Pancreas (tissue), 10 donors: ENCODE data around the gene CTPS1. TPM values are rescaled to one million over a fixed set of nuclear protein-coding genes. Genes with fewer than 3 reads are reported as not detected.

ENCODE experiments used
- ATAC-seq, 4 donors: fragments of 200-7000 bp; cut with Tn5 transposase; one replicate each; pipeline versions ENCODE4 v1.8.0 to v1.9.1; 2020; ENCODE audit warnings: mild to moderate bottlenecking in 4 of 4, moderate library complexity in 4 of 4
- DNase-seq, 6 donors: peaks; one replicate each; pipeline ENCODE4 v3.0.0-alpha.2; 2020
- FAIRE-seq: peaks from 2 replicates; lab custom pipeline; 2012; peaks lifted over from hg19 to GRCh38; lab: Jason Lieb, UNC
- H3K27ac ChIP-seq, 4 donors: fragments of 200-600 bp; sonication (generic); 1 replicate in 3 of 4; 2 replicates in 1 of 4; pipeline versions ENCODE4 v1.5.0 to v1.8.0; 2020
- H3K27me3 ChIP-seq, 4 donors: fragments of 200-600 bp; one replicate each; pipeline ENCODE4 v1.8.0; 2021
- H3K36me3 ChIP-seq, 3 donors: fragments of 200-600 bp; sonication (generic) in 1 of 3; one replicate each; pipeline versions ENCODE4 v1.5.0 to v1.8.0; 2020 to 2021
- H3K4me1 ChIP-seq, 3 donors: fragments of 200-600 bp; one replicate each; pipeline ENCODE4 v1.8.0; 2021
- H3K4me3 ChIP-seq, 4 donors: fragments of 200-600 bp; sonication (generic) in 2 of 4; one replicate each; pipeline versions ENCODE4 v1.5.0 to v1.8.0; 2020 to 2021
- H3K9me3 ChIP-seq, 4 donors: fragments of 200-600 bp; one replicate each; pipeline ENCODE4 v1.8.0; 2021
- WGBS, 2 donors: extraction: QIAGEN DNeasy Blood & Tissue Kit; methylation state at CpG; one replicate each; pipeline ENCODE4 v1.1.7; 2013; 5-methylcytosine and 5-hydroxymethylcytosine counted together
- intact Hi-C, 3 donors: fragments of 100-400 bp; cut with DNase I; formaldehyde crosslinking; loops; one replicate each; pipeline versions ENCODE4 v1.11.1 to v1.14.2; 2022
- polyA plus RNA-seq, 2 donors: library from polyadenylated mRNA; stranded (reverse); fragments of 200-250 nt; gene quantifications; one replicate each; pipeline ENCODE4 v1.2.3, GENCODE V29; 2013
- total RNA-seq, 6 donors: library from RNA; stranded (reverse); fragmentation: NEBNext Ultra II Directional in 4 of 6; extraction: Animal tissue kit (Norgen Biotek cat#: 25700) in 4 of 6; gene quantifications; one replicate each; pipeline versions ENCODE4 v1.2.1 to v1.2.4, GENCODE V29; 2021 to 2023
- TF ChIP-seq, protein P1 (sequence below), 4 donors: fragments of 200-600 bp; sonication (generic) in 3 of 4; IDR thresholded peaks; one replicate each; pipeline versions ENCODE4 v1.5.0 to v1.8.0; 2021; ENCODE audit warnings: antibody characterized with exemption in 4 of 4
- donor health status: healthy with polysubstance abuse.
- donor health status: DM: no; HTN: no; CAD: no; lungs with moderate emphysema.
- donor health status: DM: no; HTN: no; CAD: no.
- donor health status: control.
- donor health status: control.
- donor health status: Bipolar disorder and iron deficiency.
- donor health status: DM: yes; HTN: yes; CAD: no.
- donor health status: DM: no; HTN: no; CAD: no.
- donor health status: DM: no; HTN: no; CAD: no.
- donor health status: DM: yes; HTN: yes; CAD: no.

The CTPS1 gene
- total and polyA plus RNA-seq, 8 donors: 4.1 to 8.7 (median 7.3) TPM

DNA sequence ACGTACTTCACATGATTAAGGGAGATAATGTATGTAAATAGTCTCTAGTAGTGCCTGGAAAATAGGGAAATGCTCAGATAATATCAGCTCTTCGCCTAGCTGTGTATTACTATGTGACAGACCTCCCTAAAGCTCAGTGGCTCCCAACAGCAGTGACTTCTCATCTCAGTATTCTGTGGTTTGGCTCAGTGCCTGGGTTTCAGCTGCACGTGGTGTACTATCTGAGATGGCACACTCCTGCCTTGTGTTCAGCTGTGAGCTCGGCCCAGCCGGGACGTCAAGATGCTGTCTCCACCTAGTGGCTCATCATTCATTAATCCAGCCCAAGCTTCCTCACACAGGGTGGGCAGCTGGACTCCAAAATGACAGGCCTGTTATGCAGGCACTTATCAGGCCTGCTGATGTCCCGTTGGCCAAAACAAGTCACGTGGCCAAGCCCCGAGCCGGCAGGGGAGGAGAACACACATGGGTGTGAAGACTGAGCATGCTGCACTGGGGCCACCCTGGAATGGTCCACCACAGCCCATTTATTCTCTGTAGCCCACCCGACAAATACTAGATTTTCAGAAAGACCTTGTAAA, 24.2 kb downstream of the CTPS1 start:
- WGBS, 2 donors: 44 to 46% methylated on average over 11 of the region's 11 CpGs
- no peak for FAIRE-seq
- intact Hi-C loops: no loop called here
- H3K4me3 ChIP-seq: no peak overlapping the region
- TF ChIP-seq, protein P1, sequence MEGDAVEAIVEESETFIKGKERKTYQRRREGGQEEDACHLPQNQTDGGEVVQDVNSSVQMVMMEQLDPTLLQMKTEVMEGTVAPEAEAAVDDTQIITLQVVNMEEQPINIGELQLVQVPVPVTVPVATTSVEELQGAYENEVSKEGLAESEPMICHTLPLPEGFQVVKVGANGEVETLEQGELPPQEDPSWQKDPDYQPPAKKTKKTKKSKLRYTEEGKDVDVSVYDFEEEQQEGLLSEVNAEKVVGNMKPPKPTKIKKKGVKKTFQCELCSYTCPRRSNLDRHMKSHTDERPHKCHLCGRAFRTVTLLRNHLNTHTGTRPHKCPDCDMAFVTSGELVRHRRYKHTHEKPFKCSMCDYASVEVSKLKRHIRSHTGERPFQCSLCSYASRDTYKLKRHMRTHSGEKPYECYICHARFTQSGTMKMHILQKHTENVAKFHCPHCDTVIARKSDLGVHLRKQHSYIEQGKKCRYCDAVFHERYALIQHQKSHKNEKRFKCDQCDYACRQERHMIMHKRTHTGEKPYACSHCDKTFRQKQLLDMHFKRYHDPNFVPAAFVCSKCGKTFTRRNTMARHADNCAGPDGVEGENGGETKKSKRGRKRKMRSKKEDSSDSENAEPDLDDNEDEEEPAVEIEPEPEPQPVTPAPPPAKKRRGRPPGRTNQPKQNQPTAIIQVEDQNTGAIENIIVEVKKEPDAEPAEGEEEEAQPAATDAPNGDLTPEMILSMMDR (IDR thresholded peaks at IDR 0.05): no peak
- peak in 5 of 6 donors; percentile 62 to 85 (median 76) for DNase-seq
- no peak overlapping the region for H3K27ac ChIP-seq
- ATAC-seq: peak; percentile 86 to 97 (median 96)
- H3K27me3 ChIP-seq: no peaks in the 10 kb centered on the region
- H3K36me3 ChIP-seq: peaks cover 0 to 12% (median 8%) of the 10 kb centered on the region in 3 donors
- H3K4me1 ChIP-seq: peaks cover 0 to 5% (median 0%) of the 10 kb centered on the region in 3 donors
- no peaks in the 10 kb centered on the region for H3K9me3 ChIP-seq

DNA sequence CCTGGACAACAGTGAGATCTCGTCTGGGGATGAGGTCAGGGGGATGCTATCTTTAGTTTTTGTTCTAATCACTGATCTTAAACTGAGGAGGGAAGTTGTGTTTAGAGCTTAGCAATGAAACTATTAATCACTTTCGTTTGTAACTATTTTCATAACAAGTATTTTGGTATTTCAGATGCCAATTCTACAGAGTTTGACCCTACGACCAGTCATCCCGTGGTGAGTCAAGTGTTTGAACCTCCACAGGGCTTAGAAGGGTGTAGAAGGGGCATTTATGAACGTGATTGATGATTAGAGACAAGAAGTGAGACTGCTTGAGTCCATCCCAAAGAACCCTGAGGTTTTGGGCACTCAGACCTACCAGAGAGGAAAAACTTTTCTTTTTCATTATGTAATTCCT, 26.4 kb downstream of the CTPS1 start:
- H3K9me3 ChIP-seq: no peaks in the 10 kb centered on the region
- H3K27ac ChIP-seq: no peak overlapping the region
- FAIRE-seq (no peak), DNase-seq (no peak), ATAC-seq (no peak)
- H3K4me1 ChIP-seq: peaks cover 0 to 5% (median 0%) of the 10 kb centered on the region in 3 donors
- WGBS, 2 donors: 83 to 92% methylated on average over 5 of the region's 5 CpGs
- H3K36me3 ChIP-seq: peaks cover 0 to 8% (median 4%) of the 10 kb centered on the region in 3 donors
- TF ChIP-seq, protein P1 (IDR thresholded peaks at IDR 0.05): no peak
- intact Hi-C loops: no loop called here
- H3K27me3 ChIP-seq: no peaks in the 10 kb centered on the region
- no peak overlapping the region for H3K4me3 ChIP-seq

DNA sequence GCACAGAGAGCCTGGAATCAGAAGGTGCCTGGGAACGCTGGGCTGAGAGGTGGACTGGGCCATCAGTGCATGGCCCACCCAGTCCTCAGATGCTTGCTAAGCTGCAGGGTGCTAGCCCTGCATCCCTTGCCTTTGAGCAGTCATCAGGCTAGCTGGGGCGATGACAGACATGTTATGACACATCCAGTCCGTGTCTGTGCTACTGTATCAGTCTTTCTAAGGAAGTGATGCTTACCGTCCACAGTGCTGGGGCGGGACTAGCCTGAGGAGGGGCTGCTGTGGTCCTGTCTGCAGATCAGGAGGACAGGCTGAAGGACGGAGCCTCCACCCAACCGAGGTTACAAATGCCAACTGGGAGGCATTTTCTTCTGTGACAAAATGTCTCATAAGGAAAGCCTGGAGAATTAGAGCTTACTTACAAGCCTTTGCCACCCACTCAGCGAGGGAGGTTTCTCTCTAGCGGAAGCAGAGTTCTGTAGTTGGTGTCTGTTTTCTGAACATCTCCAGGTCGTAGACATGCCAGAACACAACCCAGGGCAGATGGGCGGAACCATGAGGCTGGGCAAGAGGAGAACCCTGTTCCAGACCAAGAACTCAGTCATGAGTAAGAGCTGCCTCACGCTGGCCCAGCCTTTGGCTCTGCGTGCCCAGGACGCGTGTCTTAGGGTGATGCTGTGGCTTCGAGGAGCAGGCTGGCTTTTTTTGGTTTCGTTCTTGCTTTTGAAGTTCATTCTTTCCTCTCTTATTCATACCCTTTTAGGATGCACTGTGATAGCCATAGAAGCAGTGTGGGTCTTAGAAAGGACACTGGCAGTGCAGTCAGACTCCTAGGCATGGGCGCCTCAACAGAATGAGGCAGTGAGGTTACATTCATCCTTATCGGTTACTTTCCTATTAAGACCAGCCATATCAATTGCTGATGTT, 27.7 kb downstream of the CTPS1 start:
- Histone ChIP-seq H3K9me3 (no peaks in the 10 kb centered on the region), H3K36me3 (peaks cover 0 to 13% (median 0%) of the 10 kb centered on the region in 3 donors), H3K4me3 (no peak overlapping the region), H3K27ac (no peak overlapping the region), H3K27me3 (no peaks in the 10 kb centered on the region), H3K4me1 (peaks cover 0 to 5% (median 0%) of the 10 kb centered on the region in 3 donors)
- TF ChIP-seq, protein P1 (IDR thresholded peaks at IDR 0.05): no peak
- DNase-seq (no peak), FAIRE-seq (no peak), ATAC-seq (no peak)
- intact Hi-C loops: no loop called here
- 94 to 95% methylated on average over 19 of the region's 19 CpGs for WGBS, 2 donors

DNA sequence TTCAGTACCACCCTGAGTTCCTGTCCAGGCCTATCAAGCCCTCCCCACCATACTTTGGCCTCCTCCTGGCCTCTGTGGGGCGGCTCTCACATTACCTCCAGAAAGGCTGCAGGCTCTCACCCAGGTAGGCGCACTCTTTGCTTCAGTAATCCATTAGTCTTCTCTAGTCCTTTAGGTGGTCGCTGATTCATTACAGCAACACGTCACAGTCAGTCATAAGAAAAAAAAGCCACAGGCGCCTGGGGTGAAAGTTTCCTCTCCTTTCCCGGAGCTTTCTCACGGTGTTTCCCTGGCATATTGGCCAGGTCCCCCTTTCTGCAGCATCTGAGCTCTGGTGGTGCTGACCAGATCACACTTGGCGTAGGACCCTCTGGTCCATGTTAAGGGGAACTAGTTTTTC, 30.0 kb downstream of the CTPS1 start:
- H3K4me1 ChIP-seq: no peaks in the 10 kb centered on the region
- no peak overlapping the region for H3K4me3 ChIP-seq
- FAIRE-seq: no peak
- ATAC-seq: no peak
- H3K27me3 ChIP-seq: no peaks in the 10 kb centered on the region
- 94 to 95% methylated on average over 8 of the region's 8 CpGs for WGBS, 2 donors
- intact Hi-C loops: no loop called here
- no peak overlapping the region for H3K27ac ChIP-seq
- no peak for DNase-seq
- H3K36me3 ChIP-seq: peaks cover 0 to 15% (median 0%) of the 10 kb centered on the region in 3 donors
- no peaks in the 10 kb centered on the region for H3K9me3 ChIP-seq
- TF ChIP-seq, protein P1 (IDR thresholded peaks at IDR 0.05): no peak
